CD14-positive monocyte (primary cell): ENCODE data around the gene PHRF1. TPM values are rescaled to one million over a fixed set of nuclear protein-coding genes. Genes with fewer than 3 reads are reported as not detected.
A peak's percentile ranks its signal among the peaks of the same experiment; 100 is the strongest.

Experiments
- DNase-seq, 3 donors: peaks; one replicate each; pipeline ENCODE4 v3.0.0-alpha.2; 2011 to 2022
- H2AFZ ChIP-seq: 2 replicates; pipeline ENCODE4 v1.6.0; 2012; ENCODE audit warnings: mild to moderate bottlenecking, low read depth, low read length, inconsistent platforms; ENCODE audit not compliant: insufficient read depth, poor library complexity, severe bottlenecking
- H3K27ac ChIP-seq, 2 donors: 1 replicate in 1 of 2; 2 replicates in 1 of 2; pipeline ENCODE4 v1.5.1; 2012 to 2013; ENCODE audit warnings: low read length in 2 of 2, control low read depth in 1 of 2, inconsistent platforms in 1 of 2, low read depth in 1 of 2, mild to moderate bottlenecking in 1 of 2
- H3K27me3 ChIP-seq, 2 donors: one replicate each; pipeline versions ENCODE4 v1.6.0 to v1.6.1; 2011 to 2013; ENCODE audit warnings: low read length in 2 of 2; ENCODE audit not compliant: control insufficient read depth in 2 of 2, insufficient read depth in 2 of 2
- H3K36me3 ChIP-seq, 2 donors: replicated peaks in 1 of 2; 1 replicate in 1 of 2; 2 replicates in 1 of 2; pipeline versions ENCODE4 v1.5.1 to v1.6.1; 2012 to 2013; ENCODE audit warnings: low read length in 2 of 2, control low read depth in 1 of 2, inconsistent platforms in 1 of 2, mild to moderate bottlenecking in 1 of 2; ENCODE audit not compliant: insufficient read depth in 2 of 2, control insufficient read depth in 1 of 2
- H3K4me1 ChIP-seq, 2 donors: 1 replicate in 1 of 2; 2 replicates in 1 of 2; pipeline versions ENCODE4 v1.5.1 to v1.6.1; 2012 to 2013; ENCODE audit warnings: low read length in 2 of 2, control low read depth in 1 of 2, inconsistent platforms in 1 of 2, mild to moderate bottlenecking in 1 of 2, moderate library complexity in 1 of 2; ENCODE audit not compliant: insufficient read depth in 2 of 2, control insufficient read depth in 1 of 2
- H3K4me2 ChIP-seq: replicated peaks from 2 replicates; pipeline ENCODE3; 2012; ENCODE audit warnings: low read length, moderate library complexity, mild to moderate bottlenecking; ENCODE audit not compliant: poor library complexity, severe bottlenecking; ENCODE audit errors: extremely low read depth
- H3K4me3 ChIP-seq, 3 experiments: fragments of 200-600 bp in 1 of 3; sonication (generic) in 1 of 3; replicated peaks in 1 of 3; 1 replicate in 2 of 3; 2 replicates in 1 of 3; pipeline ENCODE4 v1.5.1; 2011 to 2013; ENCODE audit warnings: low read length in 3 of 3, mild to moderate bottlenecking in 3 of 3, control low read depth in 2 of 3, low read depth in 2 of 3, inconsistent platforms in 1 of 3, moderate library complexity in 1 of 3
- H3K79me2 ChIP-seq: 2 replicates; pipeline ENCODE4 v1.6.0; 2012; ENCODE audit warnings: mild to moderate bottlenecking, control low read depth, inconsistent platforms, low read length, moderate library complexity; ENCODE audit not compliant: insufficient read depth
- H3K9ac ChIP-seq: 2 replicates; pipeline ENCODE4 v1.6.0; 2017; ENCODE audit warnings: low read length, mild to moderate bottlenecking; ENCODE audit not compliant: insufficient read depth, poor library complexity, severe bottlenecking
- H3K9me3 ChIP-seq, 2 donors: replicated peaks in 1 of 2; 1 replicate in 1 of 2; 2 replicates in 1 of 2; pipeline versions ENCODE4 v1.5.1 to v1.6.1; 2012 to 2013; ENCODE audit warnings: low read length in 2 of 2, control low read depth in 1 of 2; ENCODE audit not compliant: control insufficient read depth in 1 of 2, insufficient read depth in 1 of 2
- H4K20me1 ChIP-seq: 2 replicates; pipeline ENCODE4 v1.6.0; 2012; ENCODE audit warnings: mild to moderate bottlenecking, low read length, control low read depth, moderate library complexity; ENCODE audit not compliant: insufficient read depth
- H3K27ac Mint-ChIP-seq, 7 donors: one replicate each; pipeline ENCODE4 v1.8.0; 2020; ENCODE audit warnings: mild to moderate bottlenecking in 7 of 7, mixed read lengths in 7 of 7, moderate library complexity in 6 of 7, inconsistent platforms in 2 of 7
- H3K27me3 Mint-ChIP-seq, 3 donors: one replicate each; pipeline ENCODE4 v1.8.0; 2021 to 2022; ENCODE audit warnings: low read depth in 3 of 3, mild to moderate bottlenecking in 3 of 3, mixed read lengths in 3 of 3, moderate library complexity in 3 of 3, inconsistent platforms in 1 of 3
- H3K36me3 Mint-ChIP-seq, 2 donors: one replicate each; pipeline ENCODE4 v1.8.0; 2020; ENCODE audit warnings: mixed read lengths in 2 of 2, inconsistent platforms in 1 of 2, mild to moderate bottlenecking in 1 of 2
- H3K4me1 Mint-ChIP-seq: one replicate; pipeline ENCODE4 v1.8.0; 2020; ENCODE audit warnings: mild to moderate bottlenecking, mixed read lengths
- H3K4me3 Mint-ChIP-seq, 2 donors: one replicate each; pipeline ENCODE4 v1.8.0; 2020; ENCODE audit warnings: mild to moderate bottlenecking in 2 of 2, mixed read lengths in 2 of 2, moderate library complexity in 1 of 2
- H3K9me3 Mint-ChIP-seq, 7 donors: one replicate each; pipeline ENCODE4 v1.8.0; 2020 to 2022; ENCODE audit warnings: mixed read lengths in 7 of 7, mild to moderate bottlenecking in 6 of 7, moderate library complexity in 6 of 7, inconsistent platforms in 2 of 7
- CTCF ChIP-seq: fragments of 200-600 bp; IDR thresholded peaks from one replicate; pipeline ENCODE4 v1.8.0; 2022; ENCODE audit warnings: antibody characterized with exemption, mild to moderate bottlenecking
- WGBS: methylation state at CpG from one replicate; pipeline ENCODE4 v1.1.5; 2013; ENCODE audit warnings: missing lambda C conversion rate; ENCODE audit not compliant: insufficient coverage; 5-methylcytosine and 5-hydroxymethylcytosine counted together
- intact Hi-C, 2 donors: fragments of 100-400 bp; cut with micrococcal nuclease; formaldehyde crosslinking; loops; one replicate each; pipeline versions ENCODE4 v1.15.0 to v1.15.1; 2023
- polyA plus RNA-seq, 3 donors: library from polyadenylated mRNA; depleted of rRNA in 1 of 3; unstranded in 2 of 3; stranded (reverse) in 1 of 3; fragments of 300-500 nt in 2 of 3; fragments of >200 nt in 1 of 3; fragmentation: Illumina TruSeq in 2 of 3; gene quantifications; 1 replicate in 2 of 3; 2 replicates in 1 of 3; pipeline ENCODE4 v1.2.3, GENCODE V29; 2012 to 2021

PHRF1 gene
- polyA plus RNA-seq, 3 donors, result 1.3 to 11.1 (median 3.3) TPM

DNA sequence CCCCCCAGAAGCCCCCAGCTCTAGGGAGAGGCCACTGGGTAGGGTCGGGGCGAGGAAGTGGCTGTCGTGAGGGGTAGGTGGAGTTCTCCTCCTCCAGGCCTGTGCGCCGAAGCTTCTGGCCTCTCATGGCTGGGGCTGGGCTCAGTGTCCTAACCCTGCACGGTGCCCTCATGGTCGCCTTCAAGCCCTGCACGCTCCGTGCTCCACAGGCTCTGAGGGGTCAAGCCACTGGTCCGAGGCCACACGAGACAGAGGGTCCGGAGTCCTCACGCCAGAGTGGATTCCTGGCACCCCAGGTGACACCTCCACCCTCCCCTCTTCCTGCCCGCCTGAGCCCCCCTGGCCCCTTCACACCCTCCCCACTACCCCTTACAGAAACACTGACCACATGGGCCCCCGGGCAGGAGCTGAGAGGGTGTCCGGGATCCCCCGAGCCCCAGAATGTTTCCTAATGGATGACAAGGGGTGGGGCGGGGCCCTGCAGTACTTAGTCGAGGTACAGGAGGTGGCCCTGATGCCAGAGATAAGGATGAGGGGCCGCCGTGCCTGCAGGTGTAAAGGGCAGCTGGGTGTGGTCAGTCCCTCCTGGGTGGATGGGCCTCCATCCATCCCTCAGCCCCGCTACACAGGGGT is 49.5 kb downstream of the PHRF1 start:
- H3K27ac ChIP-seq, result no peak overlapping the region
- intact Hi-C loops, result no loop called here
- no peak for DNase-seq
- H3K36me3 Mint-ChIP-seq, result peaks cover 17 to 18% of the 10 kb centered on the region in 2 donors
- peaks cover 6 to 34% of the 10 kb centered on the region in 2 donors for H3K27me3 ChIP-seq
- WGBS, result 92% methylated on average over 13 of the region's 22 CpGs
- no peak overlapping the region for H3K9ac ChIP-seq
- peaks cover 10 to 20% of the 10 kb centered on the region in 2 donors for H3K4me1 ChIP-seq
- no peaks in the 10 kb centered on the region for H3K36me3 ChIP-seq
- H3K4me1 Mint-ChIP-seq, result peaks cover 26% of the 10 kb centered on the region
- H2AFZ ChIP-seq, result no peak overlapping the region
- peaks cover 40 to 47% (median 41%) of the 10 kb centered on the region in 3 donors for H3K27me3 Mint-ChIP-seq
- no peak overlapping the region for H3K4me2 ChIP-seq
- H3K79me2 ChIP-seq, result no peaks in the 10 kb centered on the region
- peaks cover 0 to 16% (median 8%) of the 10 kb centered on the region in 7 donors for H3K9me3 Mint-ChIP-seq
- peaks cover 9% of the 10 kb centered on the region for H4K20me1 ChIP-seq
- H3K9me3 ChIP-seq, result no peaks in the 10 kb centered on the region
- H3K4me3 ChIP-seq, result no peak overlapping the region
- no peak overlapping the region for H3K27ac Mint-ChIP-seq
- peak overlapping the region in 1 of 2 donors; percentile 51 for H3K4me3 Mint-ChIP-seq
- no peak for TF ChIP-seq CTCF

DNA sequence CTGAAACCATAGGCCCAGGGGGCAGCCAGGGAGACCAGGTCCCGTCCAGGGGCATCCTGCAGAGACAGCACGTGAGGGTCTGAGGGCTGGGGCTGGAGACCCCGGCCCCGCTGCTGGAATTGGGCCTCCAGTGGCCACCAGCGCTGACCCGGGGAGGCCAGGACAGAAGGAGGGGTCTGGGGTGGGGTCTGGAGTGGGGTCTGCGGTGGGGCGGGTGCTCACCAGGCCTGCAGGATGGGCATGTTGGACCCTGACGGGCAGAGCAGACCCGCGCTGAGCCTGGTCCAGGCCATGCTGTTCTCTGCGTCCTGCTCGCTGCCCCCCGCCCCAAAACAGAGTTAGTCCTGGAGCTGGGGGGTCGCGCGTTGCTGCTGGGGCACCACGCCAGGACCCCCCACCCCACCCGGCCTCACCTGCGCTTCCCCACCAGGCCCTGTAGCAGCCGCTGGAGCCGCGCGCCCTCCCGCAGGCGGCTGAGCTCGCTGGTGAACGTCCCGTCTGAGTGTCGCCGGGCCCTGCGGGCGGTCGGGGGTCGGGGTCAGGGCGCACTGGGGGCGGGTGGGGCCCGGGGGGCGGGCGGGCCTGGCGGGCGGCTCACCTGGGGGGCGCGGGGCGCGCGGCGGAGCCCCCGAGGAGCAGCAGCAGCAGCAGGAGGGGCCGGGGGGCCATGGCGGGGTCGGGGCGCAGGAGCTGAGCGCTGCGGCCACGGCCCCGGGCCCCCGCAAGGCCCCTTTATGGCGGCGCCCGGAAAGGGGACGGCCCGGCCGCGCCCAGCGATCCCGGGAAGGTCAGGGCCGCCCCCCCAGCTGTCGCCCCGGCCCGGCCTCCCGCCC is 50.4 kb downstream of the PHRF1 start, which contains the start of gene SCT:
Gene SCT (minus strand): TSS at position 707 of the 833 bp plus-strand sequence. CDS start 38 bp downstream, at position 669.
- Histone ChIP-seq H3K4me2 (no peak within 1 kb of the TSS), H3K79me2 (no peaks in the 10 kb centered on the region), H3K4me1 (peaks cover 6 to 13% of the 10 kb centered on the region in 2 donors), H4K20me1 (peaks cover 9% of the 10 kb centered on the region), H3K36me3 (no peaks in the 10 kb centered on the region), H3K27me3 (peaks cover 6 to 34% of the 10 kb centered on the region in 2 donors), H3K4me3 (no peak within 1 kb of the TSS), H2AFZ (no peak within 1 kb of the TSS), H3K27ac (no peak within 1 kb of the TSS), H3K9ac (no peak within 1 kb of the TSS), H3K9me3 (no peaks in the 10 kb centered on the region)
- Mint-ChIP-seq H3K27me3 (peaks cover 40 to 47% (median 41%) of the 10 kb centered on the region in 3 donors), H3K4me3 (peak within 1 kb of the TSS in 1 of 2 donors; percentile 87), H3K4me1 (peaks cover 20% of the 10 kb centered on the region), H3K27ac (no peak within 1 kb of the TSS), H3K9me3 (peaks cover 0 to 16% (median 8%) of the 10 kb centered on the region in 7 donors), H3K36me3 (peaks cover 18% of the 10 kb centered on the region in 2 donors)
- intact Hi-C loops, result no loop called here
- 6% methylated on average over 64 of the region's 72 CpGs for WGBS
- no peak for DNase-seq
- no peak for TF ChIP-seq CTCF
